ENCODE results near the gene PLB1. TPM values are rescaled to one million over a fixed set of nuclear protein-coding genes. Genes with fewer than 3 reads are reported as not detected.

PLB1 gene
- total RNA-seq, 1 donor from 2014 or later: 0.64 TPM

GRCh38 chr2:28462122-28462521, 33.7 kb upstream of the PLB1 start:
- H3K9me3 Mint-ChIP-seq (ENCODE audit: unreplicated experiment): peaks cover 10% of the 10 kb centered on the region

GRCh38 chr2:28463211-28463816, 32.5 kb upstream of the PLB1 start:
- DNase-seq (ENCODE audit: extremely low spot score, unreplicated experiment): no peak
- peaks cover 29% of the 10 kb centered on the region for H3K27me3 Mint-ChIP-seq (ENCODE audit: unreplicated experiment)
- peaks cover 10% of the 10 kb centered on the region for H3K9me3 Mint-ChIP-seq (ENCODE audit: unreplicated experiment)
- peaks cover 7% of the 10 kb centered on the region for H3K36me3 Mint-ChIP-seq (ENCODE audit: unreplicated experiment)
- H3K27ac Mint-ChIP-seq (ENCODE audit: unreplicated experiment): no peak overlapping the region
- H3K4me3 Mint-ChIP-seq (ENCODE audit: unreplicated experiment): no peak overlapping the region
- TF ChIP-seq CTCF (IDR thresholded peaks at IDR 0.05): no peak
- no peaks in the 10 kb centered on the region for H3K4me1 Mint-ChIP-seq (ENCODE audit: unreplicated experiment)

More at GRCh38 chr2:28462122-28462521, 33.7 kb upstream of the PLB1 start:
- Mint-ChIP-seq H3K27ac (ENCODE audit: unreplicated experiment) (no peak overlapping the region), H3K36me3 (ENCODE audit: unreplicated experiment) (peaks cover 7% of the 10 kb centered on the region), H3K27me3 (ENCODE audit: unreplicated experiment) (peaks cover 34% of the 10 kb centered on the region), H3K4me1 (ENCODE audit: unreplicated experiment) (no peaks in the 10 kb centered on the region), H3K4me3 (ENCODE audit: unreplicated experiment) (no peak overlapping the region)
- no peak for DNase-seq (ENCODE audit: extremely low spot score, unreplicated experiment)
- no peak for TF ChIP-seq CTCF (IDR thresholded peaks at IDR 0.05)

GRCh38 chr2:28463893-28464292, 32.0 kb upstream of the PLB1 start:
- no peak overlapping the region for H3K4me3 Mint-ChIP-seq (ENCODE audit: unreplicated experiment)
- peaks cover 31% of the 10 kb centered on the region for H3K27me3 Mint-ChIP-seq (ENCODE audit: unreplicated experiment)
- H3K27ac Mint-ChIP-seq (ENCODE audit: unreplicated experiment): no peak overlapping the region
- H3K4me1 Mint-ChIP-seq (ENCODE audit: unreplicated experiment): no peaks in the 10 kb centered on the region
- TF ChIP-seq CTCF (IDR thresholded peaks at IDR 0.05): no peak
- H3K9me3 Mint-ChIP-seq (ENCODE audit: unreplicated experiment): peaks cover 10% of the 10 kb centered on the region
- no peak for DNase-seq (ENCODE audit: extremely low spot score, unreplicated experiment)
- H3K36me3 Mint-ChIP-seq (ENCODE audit: unreplicated experiment): peaks cover 7% of the 10 kb centered on the region

- H3K36me3 Mint-ChIP-seq (ENCODE audit: unreplicated experiment): peaks cover 7% of the 10 kb centered on the region
- no peak overlapping the region for H3K27ac Mint-ChIP-seq (ENCODE audit: unreplicated experiment)
- H3K27me3 Mint-ChIP-seq (ENCODE audit: unreplicated experiment): peaks cover 31% of the 10 kb centered on the region
- H3K9me3 Mint-ChIP-seq (ENCODE audit: unreplicated experiment): peaks cover 10% of the 10 kb centered on the region
- DNase-seq (ENCODE audit: extremely low spot score, unreplicated experiment): no peak
- H3K4me1 Mint-ChIP-seq (ENCODE audit: unreplicated experiment): peaks cover 6% of the 10 kb centered on the region
- H3K4me3 Mint-ChIP-seq (ENCODE audit: unreplicated experiment): no peak overlapping the region
- no peak for TF ChIP-seq CTCF (IDR thresholded peaks at IDR 0.05)
Measured at GRCh38 chr2:28465148-28465885, 30.5 kb upstream of the PLB1 start.

DNA sequence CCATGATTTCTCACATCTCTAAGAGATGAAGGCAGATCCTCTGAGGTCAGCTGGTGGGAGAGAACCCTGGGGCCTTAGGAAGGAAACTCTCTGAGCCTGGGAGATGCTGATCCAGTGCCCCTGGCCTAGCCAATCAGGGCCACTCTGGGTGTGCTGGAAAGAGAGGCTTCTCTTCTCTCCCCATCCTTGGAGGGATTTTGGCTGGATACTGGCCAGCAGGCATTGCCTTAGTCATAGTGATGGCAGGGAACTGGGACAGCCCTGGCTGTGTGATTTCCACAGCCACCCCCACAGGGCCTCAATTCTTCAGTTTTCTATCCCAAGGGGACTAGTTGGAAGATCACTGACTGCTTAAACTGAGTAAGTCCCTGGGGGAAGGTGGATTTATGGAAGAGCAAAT, 26.6 kb upstream of the PLB1 start:
- Mint-ChIP-seq H3K4me3 (ENCODE audit: unreplicated experiment) (no peak overlapping the region), H3K27ac (ENCODE audit: unreplicated experiment) (no peak overlapping the region), H3K27me3 (ENCODE audit: unreplicated experiment) (peaks cover 8% of the 10 kb centered on the region), H3K36me3 (ENCODE audit: unreplicated experiment) (no peaks in the 10 kb centered on the region), H3K4me1 (ENCODE audit: unreplicated experiment) (peaks cover 6% of the 10 kb centered on the region), H3K9me3 (ENCODE audit: unreplicated experiment) (no peaks in the 10 kb centered on the region)
- TF ChIP-seq CTCF (IDR thresholded peaks at IDR 0.05): no peak
- DNase-seq (ENCODE audit: extremely low spot score, unreplicated experiment): no peak

Measured in osteocyte (in vitro differentiated cells).